Measurements from ENCODE around the gene PSMG3. TPM values are rescaled to one million over a fixed set of nuclear protein-coding genes. Genes with fewer than 3 reads are reported as not detected.
"Not testable (repeated sequence)": the region's sequence is repeated elsewhere in the genome, so short reads cannot be mapped to it uniquely, and the experiment has no call there.

PSMG3 gene
- total RNA-seq, 2 experiments from 2014 or later, result 13.3 to 13.8 TPM

DNA sequence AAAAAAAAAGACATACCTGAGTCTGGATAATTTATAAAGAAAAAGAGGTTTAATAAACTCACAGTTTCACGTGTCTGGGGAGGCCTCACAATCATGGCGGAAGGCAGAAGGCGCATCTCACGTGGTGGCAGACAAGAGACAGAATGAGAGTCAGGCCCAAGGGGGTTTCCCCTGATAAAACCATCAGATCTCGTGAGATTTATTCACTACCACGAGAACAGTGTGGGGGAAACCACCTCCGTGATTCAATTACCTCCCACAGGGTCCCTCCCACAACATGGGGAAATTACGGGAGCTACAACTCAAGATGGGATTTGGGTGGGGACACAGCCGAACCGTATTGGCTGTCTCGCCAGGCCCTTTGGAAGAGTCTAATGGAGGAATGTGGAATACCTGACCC lies 48.4 kb downstream of the PSMG3 start:
- Histone ChIP-seq H3K27me3 (ENCODE audit: control insufficient read depth in 1 of 2, insufficient read depth in 2 of 2, low read length in 2 of 2) (no peaks in the 10 kb centered on the region), H3K4me3 (ENCODE audit: low read length) (no peak overlapping the region), H3K36me3 (ENCODE audit: insufficient read depth, low read length) (no peaks in the 10 kb centered on the region), H3K9me3 (ENCODE audit: control insufficient read depth in 1 of 2, insufficient read depth in 1 of 2, low read length in 2 of 2) (peaks cover 0 to 11% of the 10 kb centered on the region in 2 experiments), H3K27ac (ENCODE audit: low read depth in 1 of 2, low read length in 2 of 2) (no peak overlapping the region), H3K4me1 (ENCODE audit: insufficient read depth, low read length) (no peaks in the 10 kb centered on the region)
- peaks cover under 1% of the 10 kb centered on the region for H3K27me3 Mint-ChIP-seq
- no peaks in the 10 kb centered on the region for H3K4me1 Mint-ChIP-seq (ENCODE audit: low read depth)
- DNase-seq (peak in 2 of 14 experiments; percentile 42 to 60), ATAC-seq (ENCODE audit: poor library complexity) (no peak)
- intact Hi-C loops (cut with DNase I, micrococcal nuclease), result no loop called here
- H3K9me3 Mint-ChIP-seq, result no peaks in the 10 kb centered on the region
- no peak overlapping the region for H3K4me3 Mint-ChIP-seq
- TF ChIP-seq CTCF (IDR thresholded peaks at IDR 0.05), result no peak
- ChIA-PET CTCF (no interaction called here), POLR2A (no interaction called here)
- H3K27ac Mint-ChIP-seq, result no peak overlapping the region
- H3K36me3 Mint-ChIP-seq (ENCODE audit: low read depth), result no peaks in the 10 kb centered on the region

- Histone ChIP-seq H3K27me3 (ENCODE audit: control insufficient read depth in 1 of 2, insufficient read depth in 2 of 2, low read length in 2 of 2) (no peaks in the 10 kb centered on the region), H3K27ac (ENCODE audit: low read depth in 1 of 2, low read length in 2 of 2) (no peak overlapping the region), H3K4me3 (ENCODE audit: low read length) (no peak overlapping the region), H3K4me1 (ENCODE audit: insufficient read depth, low read length) (no peaks in the 10 kb centered on the region), H3K9me3 (ENCODE audit: control insufficient read depth in 1 of 2, insufficient read depth in 1 of 2, low read length in 2 of 2) (peaks cover 0 to 11% of the 10 kb centered on the region in 2 experiments), H3K36me3 (ENCODE audit: insufficient read depth, low read length) (no peaks in the 10 kb centered on the region)
- CTCF ChIA-PET, result no interaction called here
- no peak overlapping the region for H3K4me3 Mint-ChIP-seq
- TF ChIP-seq CTCF (IDR thresholded peaks at IDR 0.05), result no peak
- intact Hi-C loops (cut with DNase I, micrococcal nuclease), result no loop called here
- H3K27me3 Mint-ChIP-seq, result no peaks in the 10 kb centered on the region
- POLR2A ChIA-PET, result no interaction called here
- DNase-seq, result no peak
- H3K36me3 Mint-ChIP-seq (ENCODE audit: low read depth), result no peaks in the 10 kb centered on the region
- H3K9me3 Mint-ChIP-seq, result no peaks in the 10 kb centered on the region
- no peaks in the 10 kb centered on the region for H3K4me1 Mint-ChIP-seq (ENCODE audit: low read depth)
- ATAC-seq (ENCODE audit: poor library complexity), result no peak
- no peak overlapping the region for H3K27ac Mint-ChIP-seq
These were observed 49.1 kb downstream of the PSMG3 start for GRCh38 chr7:1520539-1521234.

- intact Hi-C loops (cut with DNase I, micrococcal nuclease); H3K4me3 ChIP-seq (ENCODE audit: low read length); H3K4me1 Mint-ChIP-seq (ENCODE audit: low read depth); H3K4me1 ChIP-seq (ENCODE audit: insufficient read depth, low read length); H3K36me3 ChIP-seq (ENCODE audit: insufficient read depth, low read length); H3K27ac ChIP-seq (ENCODE audit: low read depth in 1 of 2, low read length in 2 of 2); H3K4me3 Mint-ChIP-seq; H3K36me3 Mint-ChIP-seq (ENCODE audit: low read depth); H3K27me3 Mint-ChIP-seq; CTCF ChIA-PET; H3K27ac Mint-ChIP-seq; H3K9me3 Mint-ChIP-seq; DNase-seq; ATAC-seq (ENCODE audit: poor library complexity); H3K27me3 ChIP-seq (ENCODE audit: control insufficient read depth in 1 of 2, insufficient read depth in 2 of 2, low read length in 2 of 2): not testable (repeated sequence)
- H3K9me3 ChIP-seq (ENCODE audit: control insufficient read depth in 1 of 2, insufficient read depth in 1 of 2, low read length in 2 of 2), result peaks cover 0 to 11% of the 10 kb centered on the region in 2 experiments
- POLR2A ChIA-PET, result interaction anchor here (0.9 kb wide), 1 partner anchor 10 kb away, joined by 4 read pairs; no protein-coding TSS in a partner anchor
These were observed 50.4 kb downstream of the PSMG3 start for GRCh38 chr7:1519322-1519922.

Other genes starting within 250 kb of the PSMG3 start
- 1 to 10 TPM; 1.9 to 2.2 TPM for gene MICALL2, start 110.6 kb downstream of the PSMG3 start, total RNA-seq
- gene INTS1, start 65.6 kb downstream of the PSMG3 start, total RNA-seq, result 10 to 100 TPM; 91.0 to 91.5 TPM
- gene MAFK, start 39.3 kb downstream of the PSMG3 start, total RNA-seq, result 10 to 100 TPM; 60.1 to 65.0 TPM
- gene TMEM184A, start 13.8 kb downstream of the PSMG3 start, total RNA-seq, result under 1 TPM in 1 of 2 experiments, not detected in 1; 0.06 TPM
- gene ELFN1, start 100.2 kb upstream of the PSMG3 start, total RNA-seq, result not detected